ENCODE measurements around the gene CDH24.

CDH24 gene

GRCh38 chr14:23089498-23090253 lies 32.4 kb upstream of the CDH24 start:
- no peak for DNase-seq

GRCh38 chr14:23086565-23086964 lies 29.2 kb upstream of the CDH24 start:
- DNase-seq: no peak

GRCh38 chr14:23085458-23085857 lies 28.1 kb upstream of the CDH24 start:
- no peak for DNase-seq

- no peak for DNase-seq
Observed at GRCh38 chr14:23080474-23080873, 23.2 kb upstream of the CDH24 start.

GRCh38 chr14:23079716-23080115 lies 22.4 kb upstream of the CDH24 start:
- DNase-seq: no peak

GRCh38 chr14:23078692-23079116 lies 21.4 kb upstream of the CDH24 start:
- peak; percentile 50 for DNase-seq

- no peak for DNase-seq
Observed at GRCh38 chr14:23077962-23078361, 20.6 kb upstream of the CDH24 start.

- DNase-seq: peak; percentile 68
Observed at GRCh38 chr14:23076785-23077408, 19.6 kb upstream of the CDH24 start.

GRCh38 chr14:23074906-23075305 lies 17.6 kb upstream of the CDH24 start:
- DNase-seq: no peak

- DNase-seq: no peak
Observed at GRCh38 chr14:23071921-23072539, 14.7 kb upstream of the CDH24 start.

GRCh38 chr14:23071244-23071920 lies 14.1 kb upstream of the CDH24 start:
- DNase-seq: peak; percentile 96

- peak; percentile 29 for DNase-seq
Observed at GRCh38 chr14:23070262-23071129, 13.2 kb upstream of the CDH24 start.

GRCh38 chr14:23069413-23069806 lies 12.1 kb upstream of the CDH24 start:
- no peak for DNase-seq

- peak; percentile 93 for DNase-seq
Observed at GRCh38 chr14:23068789-23069412, 11.6 kb upstream of the CDH24 start.

GRCh38 chr14:23067847-23068788 lies 10.8 kb upstream of the CDH24 start:
- DNase-seq: no peak

- DNase-seq: no peak
Observed at GRCh38 chr14:23066855-23067744, 9.8 kb upstream of the CDH24 start.

- DNase-seq: no peak
Observed at GRCh38 chr14:23066368-23066767, 9.0 kb upstream of the CDH24 start.

GRCh38 chr14:23063601-23064000 lies 6.3 kb upstream of the CDH24 start:
- DNase-seq: no peak

- no peak for DNase-seq
Observed at GRCh38 chr14:23062002-23062401, 4.7 kb upstream of the CDH24 start.
